Nephron progenitor cell (in vitro differentiated cells): ENCODE data around the gene ITPRID1.

Experiments
- DNase-seq: peaks from one replicate; pipeline ENCODE4 v3.0.0; 2021
- H3K27ac Mint-ChIP-seq: 2 replicates; pipeline ENCODE4 v1.8.0; 2021; ENCODE audit warnings: mild to moderate bottlenecking, moderate library complexity, mixed read lengths
- H3K27me3 Mint-ChIP-seq: 2 replicates; pipeline ENCODE4 v1.8.0; 2021; ENCODE audit warnings: mild to moderate bottlenecking, low read depth, mixed read lengths; ENCODE audit not compliant: poor library complexity
- H3K36me3 Mint-ChIP-seq: 2 replicates; pipeline ENCODE4 v1.8.0; 2021; ENCODE audit warnings: low read depth, mixed read lengths
- H3K4me1 Mint-ChIP-seq: 2 replicates; pipeline ENCODE4 v1.8.0; 2021; ENCODE audit warnings: mixed read lengths
- H3K4me3 Mint-ChIP-seq: 2 replicates; pipeline ENCODE4 v1.8.0; 2021; ENCODE audit warnings: mild to moderate bottlenecking, moderate library complexity, mixed read lengths
- H3K9me3 Mint-ChIP-seq: 2 replicates; pipeline ENCODE4 v1.8.0; 2021; ENCODE audit warnings: mild to moderate bottlenecking, moderate library complexity, mixed read lengths
- TF ChIP-seq, protein P1 (sequence below): fragments of 200-600 bp; sonication (generic); IDR thresholded peaks from 2 replicates; pipeline ENCODE4 v1.5.0; 2021; ENCODE audit warnings: antibody characterized with exemption

The ITPRID1 gene

DNA sequence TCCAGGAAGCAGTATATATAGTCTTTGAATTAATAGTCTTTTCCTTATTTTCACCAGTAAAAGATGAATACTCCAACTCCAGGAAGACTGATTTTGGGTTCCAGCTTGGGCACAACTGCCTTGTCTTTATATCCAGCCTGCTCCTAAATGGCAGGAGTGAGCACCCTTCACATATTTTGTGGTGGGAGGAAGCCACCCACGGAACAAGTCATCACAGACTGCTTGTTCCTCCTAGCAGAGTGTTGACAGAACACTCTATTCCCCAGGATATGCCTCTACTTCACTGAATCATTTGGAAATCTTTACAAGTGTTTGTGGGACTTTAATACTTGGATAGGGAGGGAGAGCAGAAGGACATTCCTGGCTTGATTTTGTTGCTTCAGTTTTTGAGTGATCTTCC, 31.7 kb downstream of the ITPRID1 start:
- Mint-ChIP-seq H3K4me3 (no peak overlapping the region), H3K9me3 (no peaks in the 10 kb centered on the region), H3K27me3 (no peaks in the 10 kb centered on the region), H3K27ac (no peak overlapping the region), H3K36me3 (no peaks in the 10 kb centered on the region), H3K4me1 (no peaks in the 10 kb centered on the region)
- no peak for DNase-seq
- TF ChIP-seq, protein P1, sequence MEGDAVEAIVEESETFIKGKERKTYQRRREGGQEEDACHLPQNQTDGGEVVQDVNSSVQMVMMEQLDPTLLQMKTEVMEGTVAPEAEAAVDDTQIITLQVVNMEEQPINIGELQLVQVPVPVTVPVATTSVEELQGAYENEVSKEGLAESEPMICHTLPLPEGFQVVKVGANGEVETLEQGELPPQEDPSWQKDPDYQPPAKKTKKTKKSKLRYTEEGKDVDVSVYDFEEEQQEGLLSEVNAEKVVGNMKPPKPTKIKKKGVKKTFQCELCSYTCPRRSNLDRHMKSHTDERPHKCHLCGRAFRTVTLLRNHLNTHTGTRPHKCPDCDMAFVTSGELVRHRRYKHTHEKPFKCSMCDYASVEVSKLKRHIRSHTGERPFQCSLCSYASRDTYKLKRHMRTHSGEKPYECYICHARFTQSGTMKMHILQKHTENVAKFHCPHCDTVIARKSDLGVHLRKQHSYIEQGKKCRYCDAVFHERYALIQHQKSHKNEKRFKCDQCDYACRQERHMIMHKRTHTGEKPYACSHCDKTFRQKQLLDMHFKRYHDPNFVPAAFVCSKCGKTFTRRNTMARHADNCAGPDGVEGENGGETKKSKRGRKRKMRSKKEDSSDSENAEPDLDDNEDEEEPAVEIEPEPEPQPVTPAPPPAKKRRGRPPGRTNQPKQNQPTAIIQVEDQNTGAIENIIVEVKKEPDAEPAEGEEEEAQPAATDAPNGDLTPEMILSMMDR, result no peak

DNA sequence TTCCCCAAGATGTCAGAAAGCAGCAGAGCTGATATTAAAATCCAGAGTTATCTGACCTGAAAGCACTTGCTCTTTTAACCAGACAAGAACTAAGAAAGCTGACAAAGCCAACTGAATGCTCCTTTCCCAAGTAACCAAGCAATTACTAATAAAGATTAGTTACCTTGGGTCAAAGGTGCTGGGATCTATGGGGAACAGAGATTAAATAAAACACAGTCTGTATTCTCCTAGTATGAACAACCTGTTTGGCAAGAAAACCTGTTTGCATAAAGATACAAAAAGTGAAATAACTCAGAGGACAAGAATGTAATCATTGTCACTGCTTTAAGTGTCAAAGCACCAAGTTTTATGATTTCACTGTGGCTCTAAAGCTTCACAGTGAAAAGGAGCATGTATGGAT, 35.7 kb downstream of the ITPRID1 start:
- no peak for DNase-seq
- TF ChIP-seq, protein P1, result no peak
- Mint-ChIP-seq H3K4me3 (no peak overlapping the region), H3K9me3 (no peaks in the 10 kb centered on the region), H3K36me3 (no peaks in the 10 kb centered on the region), H3K4me1 (peaks cover 4% of the 10 kb centered on the region), H3K27me3 (no peaks in the 10 kb centered on the region), H3K27ac (no peak overlapping the region)

DNA sequence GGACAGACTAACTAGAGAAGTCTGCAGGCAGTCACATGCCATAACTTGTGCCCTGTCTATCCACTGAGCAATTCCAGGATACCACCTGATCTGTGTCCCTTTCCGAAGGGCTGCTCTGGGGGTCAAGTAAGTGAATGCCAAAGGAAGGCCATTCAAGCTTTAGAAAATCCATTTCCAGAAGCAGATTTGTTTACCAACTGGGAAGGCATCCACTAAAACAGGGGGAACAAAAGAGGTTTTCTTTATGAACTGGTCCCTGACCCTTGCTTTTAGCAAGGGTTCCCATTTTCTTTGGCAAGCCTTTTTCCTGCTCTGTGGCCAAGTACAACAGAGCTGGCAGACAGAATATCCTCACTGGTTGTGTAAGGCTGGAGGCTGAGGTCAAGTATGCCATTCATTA, 36.5 kb downstream of the ITPRID1 start:
- DNase-seq, result no peak
- Mint-ChIP-seq H3K27me3 (no peaks in the 10 kb centered on the region), H3K9me3 (no peaks in the 10 kb centered on the region), H3K36me3 (no peaks in the 10 kb centered on the region), H3K4me1 (peaks cover 4% of the 10 kb centered on the region), H3K27ac (no peak overlapping the region), H3K4me3 (no peak overlapping the region)
- TF ChIP-seq, protein P1, result no peak

DNA sequence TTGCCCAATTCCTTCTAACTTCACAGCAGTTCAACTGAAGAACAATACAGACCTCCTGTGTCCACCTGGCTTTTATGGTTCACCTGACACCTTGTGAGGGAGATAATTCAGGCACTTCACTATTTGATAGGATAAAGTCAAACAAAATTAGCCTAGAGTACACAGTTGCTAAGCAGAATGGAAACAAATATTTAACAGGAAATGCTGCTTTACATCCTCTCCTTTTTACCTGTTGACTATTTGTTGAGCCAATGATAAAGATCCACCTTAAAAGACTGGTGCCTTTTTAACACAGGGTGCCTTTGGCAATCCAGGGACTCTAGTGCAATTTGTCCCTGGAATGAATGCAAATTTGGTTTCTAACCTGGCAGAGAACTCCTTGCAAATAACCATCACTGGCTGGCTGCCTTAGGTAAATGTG, 39.8 kb downstream of the ITPRID1 start:
- no peaks in the 10 kb centered on the region for H3K9me3 Mint-ChIP-seq
- no peaks in the 10 kb centered on the region for H3K36me3 Mint-ChIP-seq
- DNase-seq, result no peak
- TF ChIP-seq, protein P1, result no peak
- H3K27ac Mint-ChIP-seq, result no peak overlapping the region
- no peaks in the 10 kb centered on the region for H3K27me3 Mint-ChIP-seq
- peaks cover 4% of the 10 kb centered on the region for H3K4me1 Mint-ChIP-seq
- H3K4me3 Mint-ChIP-seq, result no peak overlapping the region

DNA sequence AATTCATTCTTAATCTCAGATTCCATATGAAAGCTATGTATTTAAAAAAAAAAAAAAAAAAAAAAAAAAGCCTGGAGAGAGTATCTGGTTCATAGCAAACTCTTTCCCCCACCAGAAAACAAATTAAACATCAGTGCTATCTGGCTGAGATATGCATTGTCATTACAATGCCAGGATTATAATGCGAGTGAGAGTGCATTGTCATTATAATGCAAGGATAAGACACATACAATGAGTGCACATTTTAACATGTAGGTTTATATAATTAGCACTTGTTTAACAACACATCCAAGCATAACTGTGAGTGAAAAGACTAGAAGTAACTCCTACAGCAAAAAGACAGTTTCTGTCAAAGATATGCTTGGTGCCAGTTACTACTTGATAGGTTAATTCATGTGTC, 48.1 kb downstream of the ITPRID1 start:
- DNase-seq, result no peak
- Mint-ChIP-seq H3K27ac (no peak overlapping the region), H3K36me3 (no peaks in the 10 kb centered on the region), H3K27me3 (peaks cover 7% of the 10 kb centered on the region), H3K4me1 (no peaks in the 10 kb centered on the region), H3K9me3 (no peaks in the 10 kb centered on the region), H3K4me3 (no peak overlapping the region)
- TF ChIP-seq, protein P1, result no peak

DNA sequence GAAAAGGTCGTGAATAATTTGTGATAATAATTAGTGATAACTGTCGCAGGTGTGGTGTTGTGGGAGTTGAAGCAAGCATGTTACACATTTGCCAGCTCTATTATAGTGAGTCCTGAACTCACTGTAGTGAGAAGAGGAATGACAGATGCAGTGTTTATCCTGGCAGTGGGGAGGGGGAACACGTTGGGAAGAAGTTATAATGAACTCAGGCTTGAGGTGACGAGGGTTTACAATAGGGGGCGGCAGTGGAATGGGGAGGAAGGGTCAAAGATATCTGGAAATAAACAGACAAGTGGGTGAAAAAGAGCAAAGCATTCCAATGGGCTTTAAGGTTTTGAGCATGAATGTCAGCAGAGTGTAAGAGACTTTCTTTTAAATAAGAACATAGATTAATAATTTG, 49.6 kb downstream of the ITPRID1 start:
- Mint-ChIP-seq H3K27ac (no peak overlapping the region), H3K27me3 (peaks cover 7% of the 10 kb centered on the region), H3K36me3 (no peaks in the 10 kb centered on the region), H3K4me3 (no peak overlapping the region), H3K4me1 (no peaks in the 10 kb centered on the region), H3K9me3 (no peaks in the 10 kb centered on the region)
- TF ChIP-seq, protein P1, result no peak
- DNase-seq, result no peak
